Coronary artery (tissue), 2 donors: ENCODE results near the gene RFNG.

Experiments
- DNase-seq: peaks from one replicate; pipeline ENCODE4 v3.0.0-alpha.2; 2017; ENCODE audit warnings: low spot score
- H3K27ac ChIP-seq, 2 donors: fragments of 200-600 bp; sonication (generic); one replicate each; pipeline ENCODE4 v1.5.1; 2016 to 2019
- H3K4me3 ChIP-seq: fragments of 200-600 bp; sonication (generic); 2 replicates; pipeline ENCODE4 v1.5.1; 2016; ENCODE audit warnings: mild to moderate bottlenecking, moderate library complexity
- TF ChIP-seq, protein P1 (sequence below): fragments of 200-600 bp; sonication (generic); IDR thresholded peaks from one replicate; pipeline ENCODE4 v1.5.1; 2019; ENCODE audit warnings: antibody characterized with exemption

The RFNG gene

DNA sequence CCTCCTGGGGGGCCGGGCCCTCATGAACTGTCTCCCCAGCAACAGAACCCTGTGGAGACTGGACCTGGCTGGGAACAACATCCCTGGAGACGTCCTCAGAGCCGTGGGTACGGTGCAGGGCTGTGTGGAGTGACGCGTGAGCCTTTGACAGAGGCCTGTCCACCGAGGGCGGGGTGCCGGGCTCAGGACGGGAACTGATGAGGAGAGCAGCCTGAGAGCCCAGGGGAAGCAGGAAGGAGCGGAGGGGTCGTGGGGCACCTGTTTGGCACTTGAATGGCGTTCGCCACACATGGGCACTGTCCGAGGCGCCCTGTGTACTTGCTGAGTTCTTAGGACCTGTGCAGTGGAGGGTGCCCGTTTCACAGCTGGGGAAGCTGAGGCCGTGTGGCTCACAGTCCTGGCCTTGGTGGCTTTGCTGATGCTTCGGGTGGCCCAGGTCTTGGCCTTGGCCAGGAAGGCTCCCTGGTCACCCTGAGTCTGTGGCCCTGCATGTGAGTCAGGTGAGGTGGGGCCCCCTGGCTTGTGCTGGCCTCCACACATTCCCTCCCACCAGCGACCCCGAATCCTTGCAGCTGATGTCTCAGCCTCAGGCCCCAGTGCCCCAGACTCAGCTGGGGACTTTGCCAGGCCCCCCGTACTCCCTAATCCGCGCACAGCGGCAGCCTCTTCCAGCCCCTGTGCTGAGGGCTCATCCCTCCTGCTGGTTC lies 26.1 kb downstream of the RFNG start:
- no peak overlapping the region for H3K4me3 ChIP-seq
- TF ChIP-seq, protein P1, sequence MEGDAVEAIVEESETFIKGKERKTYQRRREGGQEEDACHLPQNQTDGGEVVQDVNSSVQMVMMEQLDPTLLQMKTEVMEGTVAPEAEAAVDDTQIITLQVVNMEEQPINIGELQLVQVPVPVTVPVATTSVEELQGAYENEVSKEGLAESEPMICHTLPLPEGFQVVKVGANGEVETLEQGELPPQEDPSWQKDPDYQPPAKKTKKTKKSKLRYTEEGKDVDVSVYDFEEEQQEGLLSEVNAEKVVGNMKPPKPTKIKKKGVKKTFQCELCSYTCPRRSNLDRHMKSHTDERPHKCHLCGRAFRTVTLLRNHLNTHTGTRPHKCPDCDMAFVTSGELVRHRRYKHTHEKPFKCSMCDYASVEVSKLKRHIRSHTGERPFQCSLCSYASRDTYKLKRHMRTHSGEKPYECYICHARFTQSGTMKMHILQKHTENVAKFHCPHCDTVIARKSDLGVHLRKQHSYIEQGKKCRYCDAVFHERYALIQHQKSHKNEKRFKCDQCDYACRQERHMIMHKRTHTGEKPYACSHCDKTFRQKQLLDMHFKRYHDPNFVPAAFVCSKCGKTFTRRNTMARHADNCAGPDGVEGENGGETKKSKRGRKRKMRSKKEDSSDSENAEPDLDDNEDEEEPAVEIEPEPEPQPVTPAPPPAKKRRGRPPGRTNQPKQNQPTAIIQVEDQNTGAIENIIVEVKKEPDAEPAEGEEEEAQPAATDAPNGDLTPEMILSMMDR: no peak
- no peak overlapping the region for H3K27ac ChIP-seq
- DNase-seq: no peak

DNA sequence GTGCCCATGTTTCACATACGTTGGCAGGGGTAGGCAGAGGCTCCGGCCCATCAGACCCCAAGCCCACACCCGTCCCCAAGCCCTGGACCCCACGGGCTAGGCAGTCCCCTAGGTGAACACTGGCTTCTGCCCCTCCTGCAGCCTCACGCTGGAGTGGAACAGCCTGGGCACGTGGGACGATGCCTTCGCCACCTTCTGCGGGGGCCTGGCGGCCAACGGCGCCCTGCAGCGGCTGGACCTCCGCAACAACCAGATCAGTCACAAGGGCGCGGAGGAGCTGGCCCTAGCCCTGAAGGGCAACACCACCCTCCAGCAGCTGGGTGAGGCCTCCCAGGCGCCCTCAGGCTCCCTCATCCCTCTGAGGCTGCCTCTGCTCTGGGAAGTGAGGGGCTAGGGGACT lies 26.8 kb downstream of the RFNG start:
- DNase-seq: no peak
- H3K4me3 ChIP-seq: no peak overlapping the region
- TF ChIP-seq, protein P1: no peak
- no peak overlapping the region for H3K27ac ChIP-seq

DNA sequence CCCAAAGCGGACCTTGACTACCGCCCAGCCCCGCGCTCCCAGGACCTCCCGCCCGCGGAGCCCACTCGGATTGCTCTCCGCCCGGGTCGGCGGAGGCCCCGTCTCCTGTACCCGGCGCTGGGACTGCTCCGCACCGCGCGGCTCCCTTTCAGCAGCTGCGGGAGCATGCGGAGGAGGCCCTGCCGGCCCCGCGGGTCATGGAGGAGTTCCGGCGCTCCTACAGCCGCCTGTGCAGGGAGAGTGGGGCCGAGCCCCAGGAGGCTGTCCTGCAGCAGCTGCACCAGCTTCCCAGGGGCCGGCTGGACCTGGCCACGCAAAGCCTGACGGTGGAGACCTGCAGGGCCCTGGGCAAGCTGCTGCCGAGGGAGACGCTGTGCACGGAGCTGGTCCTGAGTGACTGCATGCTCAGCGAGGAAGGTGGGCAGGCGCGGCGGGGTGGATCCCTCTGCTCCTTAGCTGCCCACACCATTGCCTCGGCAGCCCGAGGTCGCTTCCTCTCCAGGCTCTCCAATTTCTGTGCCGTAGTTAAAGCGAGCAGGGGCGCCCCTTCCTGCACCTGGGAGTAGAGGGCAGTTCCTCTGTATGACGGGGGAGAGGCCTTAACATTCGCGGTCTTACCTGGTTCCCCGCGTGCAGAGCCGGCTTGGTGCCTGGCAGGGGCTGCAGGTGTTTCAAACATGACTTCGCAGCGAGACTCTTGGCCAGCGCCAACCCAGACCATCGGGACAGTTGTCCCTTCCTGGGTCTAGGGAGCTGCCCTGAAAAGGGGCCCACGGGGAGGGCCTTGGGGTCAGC lies 28.0 kb downstream of the RFNG start:
- H3K4me3 ChIP-seq: peak overlapping the region; percentile 98
- no peak for DNase-seq
- H3K27ac ChIP-seq: peak overlapping the region in 1 of 2 donors; percentile 65
- TF ChIP-seq, protein P1: no peak

DNA sequence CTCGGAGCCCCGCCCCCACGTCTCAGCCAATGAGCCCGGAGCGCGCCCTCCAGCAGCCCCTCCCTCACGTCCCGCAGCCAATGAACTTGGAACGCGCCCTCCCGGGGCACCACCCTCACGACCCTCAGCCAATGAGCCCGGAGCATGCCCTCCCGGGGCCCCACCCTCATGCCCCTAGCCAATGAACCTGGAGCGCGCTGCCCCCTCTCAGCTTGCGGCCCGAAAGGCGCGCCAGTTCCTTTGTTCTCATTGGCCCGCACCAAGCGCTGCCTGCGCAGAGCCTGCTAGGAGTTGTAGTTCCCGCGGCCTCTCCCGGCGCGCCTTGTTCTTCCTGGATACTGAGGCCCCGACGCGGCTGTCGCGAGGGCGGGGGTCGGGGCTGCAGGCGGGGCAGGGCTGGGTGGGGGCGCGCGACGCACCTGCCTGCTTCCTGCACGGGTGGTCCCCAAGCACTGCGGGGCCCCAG lies 28.6 kb downstream of the RFNG start, which contains the start of gene LRRC45:
Gene LRRC45 (plus strand): TSS at position 325 of the 466 bp plus-strand sequence. CDS start 339 bp downstream, outside the sequence.
- TF ChIP-seq, protein P1: no peak
- peak; percentile 100 for DNase-seq
- Histone ChIP-seq H3K27ac (peak within 1 kb of the TSS; percentile 36 to 83), H3K4me3 (peak within 1 kb of the TSS; percentile 98)

DNA sequence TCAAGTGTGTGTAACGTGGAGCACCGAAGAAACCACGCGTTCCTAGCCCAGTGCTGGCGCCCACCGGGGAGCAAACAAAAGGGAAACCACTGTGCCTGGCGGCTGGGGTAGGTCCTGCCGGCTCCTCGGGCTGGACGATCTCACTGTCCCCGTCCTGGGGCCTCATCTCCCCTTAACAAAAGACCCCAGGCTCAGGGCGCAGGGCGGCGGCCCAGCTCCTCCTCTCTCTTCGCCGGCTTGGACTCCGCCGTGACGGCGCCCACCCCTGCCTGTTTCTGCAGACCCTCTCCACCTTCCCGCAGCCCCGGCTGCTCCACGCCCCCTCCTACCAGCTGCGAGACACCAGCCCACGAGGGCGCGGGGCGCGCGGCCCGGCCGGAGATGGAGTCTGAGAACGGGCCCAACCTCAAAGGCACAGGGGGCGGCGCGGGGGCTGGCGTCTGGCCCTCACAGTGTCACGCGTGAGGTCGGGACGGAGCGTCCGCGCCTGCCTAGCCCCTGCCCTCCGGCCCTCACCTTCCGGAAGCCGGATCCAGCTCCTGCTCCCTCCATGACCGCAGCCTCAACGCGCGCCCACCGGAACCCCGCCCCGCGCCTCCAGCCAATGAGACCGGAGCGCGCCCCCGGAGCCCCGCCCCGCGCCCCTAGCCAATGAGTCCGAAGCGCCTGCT lies 29.2 kb downstream of the RFNG start, which contains the start of gene CENPX:
Gene CENPX (minus strand): TSS at position 569 of the 671 bp plus-strand sequence. CDS start 17 bp downstream, at position 552.
- Histone ChIP-seq H3K27ac (peak within 1 kb of the TSS; percentile 36 to 83), H3K4me3 (peak within 1 kb of the TSS; percentile 98)
- TF ChIP-seq, protein P1: no peak
- no peak for DNase-seq

DNA sequence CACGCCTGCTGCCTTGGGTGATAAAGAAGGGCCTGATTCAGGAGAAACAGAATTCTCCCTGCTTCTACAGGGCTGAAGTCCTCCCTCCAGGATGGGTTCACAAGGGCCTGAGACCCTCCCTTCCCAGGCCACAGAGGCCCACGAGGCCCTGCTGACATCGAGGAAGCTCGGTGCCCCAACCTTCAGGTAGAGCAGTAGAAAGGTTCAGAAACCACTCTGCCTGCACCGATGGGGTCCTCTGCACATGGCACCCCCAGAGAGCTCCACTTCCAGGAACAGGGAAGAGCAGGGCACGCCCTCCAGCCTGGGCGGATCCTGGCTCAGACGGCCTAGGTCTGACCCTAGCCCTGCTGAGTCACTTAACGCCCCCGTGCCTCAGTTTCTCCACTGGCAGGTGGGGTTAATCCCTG lies 29.7 kb downstream of the RFNG start:
- Histone ChIP-seq H3K27ac (peak overlapping the region in 1 of 2 donors; percentile 36), H3K4me3 (peak overlapping the region; percentile 95)
- TF ChIP-seq, protein P1: no peak
- no peak for DNase-seq
